GM19372 (cell line): ENCODE measurements around the gene LATS2.

ENCODE experiments used
- ATAC-seq: cut with Tn5 transposase; IDR thresholded peaks from one replicate; pipeline ENCODE4 v1.9.1; 2021; ENCODE audit warnings: mild to moderate bottlenecking, low read depth, moderate library complexity; ENCODE audit not compliant: unreplicated experiment

The LATS2 gene

GRCh38 chr13:21020176-21020575 is 41.2 kb downstream of the LATS2 start:
- no peak for ATAC-seq

DNA sequence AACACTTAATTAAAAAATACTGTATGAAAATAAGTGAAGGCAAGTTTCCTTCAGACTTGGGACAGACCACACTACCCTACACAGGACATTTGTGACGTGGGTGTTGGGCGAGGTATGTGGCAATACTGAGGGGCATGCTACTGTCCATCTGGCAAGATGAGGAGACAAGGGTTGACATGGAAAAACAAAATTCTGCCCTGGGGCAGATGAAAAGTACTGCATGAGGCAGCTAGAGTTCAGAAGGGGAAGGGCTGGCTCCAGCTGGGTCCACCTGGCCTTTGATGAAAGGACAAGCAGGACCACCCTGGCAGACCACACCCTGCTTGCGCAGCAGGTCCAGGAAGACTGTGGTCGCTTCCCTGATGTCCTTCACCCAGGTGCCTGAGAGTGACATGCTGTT is 43.2 kb downstream of the LATS2 start:
- ATAC-seq = no peak

GRCh38 chr13:21016487-21016886 is 44.9 kb downstream of the LATS2 start:
- no peak for ATAC-seq

DNA sequence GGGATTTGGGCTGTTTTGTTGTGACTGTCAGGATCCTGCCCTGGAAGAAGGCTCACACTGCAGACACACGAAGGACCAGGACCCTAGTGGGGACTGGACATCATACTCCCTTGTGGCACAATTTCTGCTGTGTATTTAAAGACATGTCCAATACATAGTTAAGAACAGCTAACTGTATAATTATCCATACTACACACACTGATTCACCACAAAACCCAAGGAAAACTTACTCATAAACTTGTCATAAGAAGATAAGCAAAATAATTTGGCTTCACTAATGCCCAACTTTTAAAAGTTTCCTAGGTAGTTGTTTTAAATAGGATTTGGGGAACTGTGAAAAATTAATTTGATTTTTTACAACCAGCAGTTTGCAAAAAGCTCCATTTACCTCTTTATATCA is 46.1 kb downstream of the LATS2 start:
- ATAC-seq = no peak

DNA sequence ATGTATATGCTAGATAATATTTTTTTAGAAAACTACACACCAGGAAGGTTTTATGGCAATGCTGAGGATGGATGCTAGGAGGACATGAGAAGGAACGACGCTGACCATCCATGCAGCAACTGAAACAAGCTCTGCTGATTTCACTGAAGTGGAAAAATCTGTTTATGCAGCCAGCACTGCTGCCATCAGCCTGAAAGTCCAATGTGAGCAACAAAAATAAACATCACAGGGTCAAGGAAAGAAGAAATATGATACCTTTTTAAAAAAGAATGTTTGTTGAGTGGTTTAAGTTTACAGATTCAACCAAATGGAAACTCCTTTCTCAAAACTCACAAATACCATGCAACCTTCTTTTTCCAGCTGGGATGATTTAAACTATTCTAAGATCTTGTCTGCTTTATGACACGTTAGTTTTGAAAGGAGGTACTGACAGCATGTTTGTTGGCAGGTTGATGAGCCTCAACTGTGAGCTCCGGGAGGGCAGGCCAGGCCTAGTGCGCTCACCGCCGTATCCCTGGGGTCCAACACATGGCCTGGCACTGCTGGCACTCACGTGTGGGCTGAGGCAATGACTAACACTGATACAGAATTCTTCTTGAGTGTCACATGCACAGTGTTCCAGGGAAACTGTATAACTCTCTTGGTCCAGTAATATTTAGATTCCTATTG is 46.8 kb downstream of the LATS2 start:
- ATAC-seq = no peak

GRCh38 chr13:21014139-21014501 is 47.3 kb downstream of the LATS2 start:
- ATAC-seq = no peak

DNA sequence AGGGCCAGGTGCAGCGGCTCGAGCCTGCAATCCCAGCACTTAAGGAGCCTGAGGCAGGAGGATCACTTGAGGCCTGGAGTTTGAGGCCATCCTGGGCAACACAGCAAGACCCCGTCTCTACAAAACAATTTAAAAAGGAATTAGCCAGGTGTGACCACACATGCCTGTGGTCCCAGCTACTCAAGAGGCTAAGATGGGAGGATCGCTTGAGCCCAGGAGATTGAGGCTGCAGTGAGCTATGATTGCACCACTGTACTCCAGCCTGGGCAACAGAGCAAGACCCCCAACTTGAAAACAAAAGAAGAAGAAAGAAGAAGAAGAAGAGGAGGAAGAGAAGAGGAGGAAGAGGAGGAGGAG is 47.7 kb downstream of the LATS2 start:
- ATAC-seq = no peak

GRCh38 chr13:21012841-21013681 is 48.3 kb downstream of the LATS2 start:
- no peak for ATAC-seq

DNA sequence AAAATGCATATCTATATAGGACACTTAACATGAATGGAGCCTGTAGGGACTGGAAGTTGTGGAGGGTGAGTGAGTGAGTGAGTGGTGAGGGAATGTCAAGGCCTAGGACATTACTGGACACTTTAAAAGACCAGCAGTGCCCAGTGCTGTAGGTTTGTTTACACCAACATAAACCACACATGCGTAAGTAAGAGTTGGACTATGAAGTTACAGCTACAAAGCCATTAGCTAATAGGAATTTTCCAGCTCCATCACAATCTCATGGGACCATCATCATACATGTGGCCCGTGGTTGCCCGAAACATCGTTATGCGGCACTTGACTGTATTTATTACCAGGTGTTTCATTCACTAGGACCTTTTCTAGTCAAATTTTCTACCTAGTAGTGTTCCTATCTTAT is 49.2 kb downstream of the LATS2 start:
- no peak for ATAC-seq

DNA sequence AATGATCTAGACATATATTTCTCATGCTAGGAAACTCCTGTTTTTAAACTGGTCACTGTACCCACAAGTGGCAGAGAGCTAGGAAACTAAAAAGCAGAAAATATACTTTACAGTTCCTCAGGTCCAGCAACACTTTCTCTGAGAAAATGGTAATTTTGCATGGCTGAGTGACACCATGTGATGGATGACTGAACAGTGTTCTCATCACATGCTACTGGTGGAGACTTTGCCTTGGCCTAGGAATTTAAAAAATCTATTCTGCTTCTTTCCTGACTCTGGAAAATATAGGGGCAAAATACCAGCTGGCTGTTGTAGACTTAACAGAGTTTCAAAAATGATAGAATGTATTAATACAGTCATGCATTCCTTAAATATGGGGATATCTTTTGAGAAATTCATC is 50.0 kb downstream of the LATS2 start:
- ATAC-seq = no peak

GRCh38 chr13:21010621-21011020 is 50.8 kb downstream of the LATS2 start:
- ATAC-seq = no peak

GRCh38 chr13:21009036-21009435 is 52.4 kb downstream of the LATS2 start:
- no peak for ATAC-seq

GRCh38 chr13:21008026-21008425 is 53.4 kb downstream of the LATS2 start:
- ATAC-seq = no peak

DNA sequence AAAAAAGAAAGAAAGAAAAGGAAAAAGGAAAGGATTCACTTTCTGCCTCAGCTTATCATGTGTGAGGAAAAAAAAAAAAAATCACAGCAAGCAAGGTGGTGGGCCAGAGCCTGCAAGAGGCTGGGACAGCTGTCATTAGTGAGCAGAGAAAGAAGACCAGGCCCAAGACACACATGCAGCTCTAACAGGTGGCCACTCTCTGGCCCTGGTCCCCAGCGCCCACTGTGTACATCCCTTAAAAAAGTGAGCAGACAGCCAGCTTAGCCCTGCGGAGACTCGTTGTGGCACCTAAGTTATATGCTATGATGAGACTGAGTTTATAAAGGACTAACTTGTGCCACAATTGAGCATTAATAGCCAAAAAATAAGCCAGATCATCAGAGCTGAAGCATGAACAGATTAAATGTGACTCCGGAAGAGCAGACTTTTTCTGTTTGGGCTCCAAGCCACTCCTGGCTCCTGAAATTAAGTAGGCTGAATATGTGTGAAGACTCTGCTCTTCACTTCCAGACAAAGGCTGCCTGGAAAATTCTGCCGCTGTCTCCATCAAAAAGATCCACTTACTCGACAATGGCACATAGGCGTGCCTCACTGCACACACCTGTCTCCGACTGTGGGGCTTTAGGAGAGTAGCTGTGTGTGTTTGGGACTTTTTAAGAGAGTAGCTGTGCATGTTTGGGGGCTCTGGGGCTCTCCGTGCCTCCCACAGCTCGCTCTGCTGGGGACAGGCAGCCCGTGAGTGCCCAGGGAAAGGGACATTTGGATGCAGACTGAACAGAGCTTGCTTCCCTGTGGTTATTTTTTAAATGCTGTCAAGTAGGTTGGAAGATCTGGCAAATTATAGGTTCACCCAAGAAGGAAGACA is 55.0 kb downstream of the LATS2 start:
- no peak for ATAC-seq

GRCh38 chr13:21005193-21005592 is 56.2 kb downstream of the LATS2 start:
- ATAC-seq = no peak

GRCh38 chr13:21001471-21001870 is 59.9 kb downstream of the LATS2 start:
- ATAC-seq = no peak

DNA sequence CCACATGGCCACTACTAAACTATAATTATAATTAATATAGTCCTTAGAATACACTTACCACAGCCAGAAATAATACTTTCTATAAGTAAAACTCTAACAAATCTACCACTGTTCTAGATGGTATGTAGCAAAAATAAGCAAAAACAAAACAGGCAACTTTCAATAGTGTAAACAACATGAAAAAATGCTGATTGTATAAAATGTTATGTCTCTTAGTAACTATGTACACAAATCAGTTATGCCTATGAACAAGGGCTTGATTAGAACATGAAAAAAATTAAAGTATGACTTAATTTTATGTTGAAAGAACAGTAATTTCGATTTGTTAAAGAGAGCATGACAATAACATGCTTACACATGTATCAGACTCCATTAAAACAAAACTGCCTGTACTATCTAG is 60.7 kb downstream of the LATS2 start:
- ATAC-seq = no peak

DNA sequence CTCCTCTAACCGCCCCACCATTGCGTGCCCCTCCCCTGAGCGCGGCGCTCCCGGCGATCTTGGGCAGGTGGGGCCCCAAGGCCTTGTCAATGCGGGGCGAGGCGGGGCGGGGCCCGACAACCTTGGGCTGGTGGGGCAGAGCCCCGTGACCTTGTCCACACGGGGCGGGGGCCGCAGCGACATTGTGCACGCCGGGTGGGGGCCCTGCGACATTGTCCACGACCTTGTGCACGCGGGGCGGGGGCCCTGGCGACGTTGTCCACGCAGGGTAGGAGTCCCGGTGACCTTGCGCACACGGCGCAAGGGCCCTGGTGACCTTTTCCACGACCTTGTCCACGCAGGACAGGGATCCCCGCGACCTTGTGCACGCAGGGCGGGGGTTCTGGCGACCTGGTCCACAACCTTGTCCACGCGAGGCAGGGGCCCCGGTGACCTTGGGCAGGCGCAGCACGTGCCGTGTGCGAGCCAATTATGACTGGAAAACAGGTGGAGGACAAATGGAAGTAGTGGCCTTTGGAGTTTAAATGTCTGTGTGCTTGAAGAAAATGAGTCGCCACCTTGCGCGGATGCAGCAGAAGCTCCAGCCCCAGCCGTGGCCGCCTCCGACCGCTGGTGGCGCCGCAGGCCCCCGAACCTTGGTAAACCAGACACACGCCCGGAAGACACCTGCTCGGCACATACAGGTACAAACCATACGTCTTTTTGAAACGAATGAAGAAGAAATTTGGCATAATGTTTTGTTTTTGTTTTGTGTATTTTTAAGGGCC is 62.6 kb downstream of the LATS2 start:
- ATAC-seq = no peak

DNA sequence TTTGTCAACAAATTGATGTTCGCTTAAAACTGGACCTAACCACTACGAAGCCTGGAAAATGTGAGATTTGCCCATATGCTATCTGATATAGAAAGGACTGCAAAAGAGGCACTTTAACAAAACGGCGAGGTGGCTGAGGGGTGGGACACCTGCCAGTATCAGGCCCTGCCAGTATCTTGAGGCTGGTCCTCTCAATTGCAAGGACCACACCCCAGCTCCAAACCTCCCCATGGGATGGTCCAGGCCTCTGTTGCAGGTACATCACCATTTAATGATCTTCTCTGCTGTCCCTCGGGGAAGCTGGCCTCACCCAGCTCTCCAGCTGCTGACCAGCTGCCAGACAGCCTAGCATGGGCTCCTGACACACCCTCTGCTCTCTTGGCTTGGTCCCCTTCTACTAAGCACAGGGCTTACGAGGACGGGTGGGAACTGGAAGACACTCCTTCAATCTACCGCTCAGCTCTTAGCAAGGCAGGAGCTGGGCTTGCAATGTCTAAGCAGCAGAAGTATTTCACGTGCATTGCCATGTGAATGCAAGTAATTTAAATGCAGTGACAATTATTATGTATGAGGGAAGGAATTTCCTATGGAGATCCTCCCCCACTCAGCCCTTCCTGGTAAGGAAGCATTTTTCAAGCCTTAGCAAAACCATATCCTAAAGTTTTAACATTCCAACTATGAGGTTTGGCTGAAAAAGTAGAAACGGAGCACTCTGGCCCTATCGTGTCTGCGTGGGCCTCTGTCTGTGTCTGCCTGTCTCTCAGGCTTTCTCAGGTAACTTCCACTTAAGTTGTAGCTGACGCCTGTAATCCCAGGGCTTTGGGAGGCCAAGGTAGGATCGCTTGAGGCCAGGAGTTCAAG is 63.9 kb downstream of the LATS2 start:
- no peak for ATAC-seq
